Embryonic facial prominence (tissue), 1 donor: ENCODE measurements around the gene NRTN.

Experiments used
- DNase-seq: peaks from one replicate; pipeline ENCODE4 v3.0.0-alpha.2; 2016; ENCODE audit errors: extremely low spot score

The NRTN gene

GRCh38 chr19:5790559-5791520 lies 14.0 kb upstream of the NRTN start, which contains the start of gene DUS3L:
Gene DUS3L (minus strand): TSS chr19:5791163. CDS start chr19:5791141, 22 bp downstream.
- peak; percentile 97 for DNase-seq

GRCh38 chr19:5792224-5792623 lies 12.6 kb upstream of the NRTN start:
- no peak for DNase-seq

- no peak for DNase-seq
Observed at GRCh38 chr19:5793188-5793587, 11.7 kb upstream of the NRTN start.

GRCh38 chr19:5795382-5795919 lies 9.4 kb upstream of the NRTN start:
- DNase-seq: no peak

GRCh38 chr19:5798244-5798643 lies 6.6 kb upstream of the NRTN start:
- no peak for DNase-seq

GRCh38 chr19:5799247-5800241 lies 5.3 kb upstream of the NRTN start:
- DNase-seq: no peak

- no peak for DNase-seq
Observed at GRCh38 chr19:5800361-5801270, 4.3 kb upstream of the NRTN start.

- DNase-seq: peak; percentile 64
Observed at GRCh38 chr19:5801796-5802619, 2.9 kb upstream of the NRTN start.

- DNase-seq: no peak
Observed at GRCh38 chr19:5803441-5803751, 1.5 kb upstream of the NRTN start.

- peak; percentile 85 for DNase-seq
Observed at GRCh38 chr19:5803752-5804515, 933 bp upstream of the NRTN start.

GRCh38 chr19:5805462-5806132 lies 730 bp downstream of the NRTN start:
- DNase-seq: no peak

GRCh38 chr19:5806133-5806489 lies 1.2 kb downstream of the NRTN start:
- no peak for DNase-seq

GRCh38 chr19:5806905-5807304 lies 2.0 kb downstream of the NRTN start:
- no peak for DNase-seq

- DNase-seq: no peak
Observed at GRCh38 chr19:5808120-5808816, 3.4 kb downstream of the NRTN start.

GRCh38 chr19:5809053-5809452 lies 4.2 kb downstream of the NRTN start:
- DNase-seq: no peak

GRCh38 chr19:5809469-5809868 lies 4.6 kb downstream of the NRTN start:
- no peak for DNase-seq

- no peak for DNase-seq
Observed at GRCh38 chr19:5811117-5811516, 6.2 kb downstream of the NRTN start.

GRCh38 chr19:5814123-5814851 lies 9.4 kb downstream of the NRTN start:
- DNase-seq: no peak
